NT2/D1 (cell line): ENCODE results near the gene B3GNT3.
"Not testable (repeated sequence)": the region's sequence is repeated elsewhere in the genome, so short reads cannot be mapped to it uniquely, and the experiment has no call there.

Experiments used
- DNase-seq: peaks from one replicate; pipeline ENCODE4 v3.0.0-alpha.2; 2011; ENCODE audit warnings: low read depth, low spot score
- H3K27me3 ChIP-seq: 2 replicates; pipeline ENCODE4 v1.6.0; 2011; ENCODE audit warnings: mild to moderate bottlenecking; ENCODE audit not compliant: insufficient read length, insufficient read depth
- H3K36me3 ChIP-seq: 2 replicates; pipeline ENCODE4 v1.6.1; 2011; ENCODE audit warnings: mild to moderate bottlenecking, low read length, mixed read lengths; ENCODE audit not compliant: insufficient read depth, insufficient read length
- H3K4me1 ChIP-seq: 2 replicates; pipeline ENCODE4 v1.5.1; 2011; ENCODE audit not compliant: insufficient read depth, insufficient read length
- H3K4me3 ChIP-seq: 2 replicates; pipeline ENCODE4 v1.5.1; 2011; ENCODE audit warnings: low read depth; ENCODE audit not compliant: insufficient read length
- H3K9ac ChIP-seq: 2 replicates; pipeline ENCODE4 v1.6.0; 2011; ENCODE audit warnings: low read depth; ENCODE audit not compliant: insufficient read length
- H3K9me3 ChIP-seq: 2 replicates; pipeline ENCODE4 v1.5.1; 2011; ENCODE audit warnings: mild to moderate bottlenecking, low read length; ENCODE audit not compliant: insufficient read depth
- SUZ12 ChIP-seq: IDR thresholded peaks from 2 replicates; pipeline ENCODE4 v1.6.1; 2011; ENCODE audit not compliant: insufficient read length, insufficient read depth; ENCODE audit errors: extremely low read depth
- YY1 ChIP-seq: IDR thresholded peaks from 2 replicates; pipeline ENCODE4 v1.6.1; 2011; ENCODE audit not compliant: insufficient read length, insufficient read depth
- ZNF274 ChIP-seq: IDR thresholded peaks from 2 replicates; pipeline ENCODE4 v1.6.1; 2011; ENCODE audit warnings: mild to moderate bottlenecking, low read depth, low read length

Gene B3GNT3

DNA sequence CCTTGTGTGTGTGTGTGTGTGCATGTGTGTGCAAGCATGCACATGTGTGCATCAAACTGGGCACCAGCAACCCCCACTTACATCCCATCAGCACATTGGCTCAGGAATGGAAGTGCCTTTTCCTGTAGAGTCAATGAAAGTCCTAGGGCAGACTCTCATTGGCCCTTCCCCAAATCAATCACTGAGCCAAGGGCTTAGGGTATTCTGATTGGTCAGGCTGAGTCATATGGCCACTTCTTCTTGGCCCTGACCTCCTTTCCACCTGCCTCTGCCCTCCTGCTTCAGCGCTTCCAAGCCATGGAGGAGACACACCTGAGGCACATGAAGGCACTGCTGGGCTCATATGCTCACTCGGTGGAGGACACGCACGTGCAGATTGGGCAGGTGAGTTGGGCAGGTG, 22.8 kb upstream of the B3GNT3 start:
- no peak overlapping the region for H3K4me3 ChIP-seq
- no peaks in the 10 kb centered on the region for H3K9me3 ChIP-seq
- DNase-seq = no peak
- no peak for TF ChIP-seq ZNF274
- no peak for TF ChIP-seq YY1
- no peak for TF ChIP-seq SUZ12
- no peaks in the 10 kb centered on the region for H3K36me3 ChIP-seq
- H3K9ac ChIP-seq = no peak overlapping the region
- H3K27me3 ChIP-seq = no peaks in the 10 kb centered on the region
- peaks cover 4% of the 10 kb centered on the region for H3K4me1 ChIP-seq

GRCh38 chr19:17775245-17775927, 19.6 kb upstream of the B3GNT3 start:
- peaks cover 11% of the 10 kb centered on the region for H3K4me1 ChIP-seq
- H3K27me3 ChIP-seq = no peaks in the 10 kb centered on the region
- DNase-seq = no peak
- no peaks in the 10 kb centered on the region for H3K9me3 ChIP-seq
- H3K4me3 ChIP-seq = no peak overlapping the region
- TF ChIP-seq ZNF274 (no peak), SUZ12 (no peak), YY1 (no peak)
- no peak overlapping the region for H3K9ac ChIP-seq
- no peaks in the 10 kb centered on the region for H3K36me3 ChIP-seq

GRCh38 chr19:17775991-17776803, 18.7 kb upstream of the B3GNT3 start:
- TF ChIP-seq ZNF274 (no peak), SUZ12 (no peak), YY1 (no peak)
- no peak overlapping the region for H3K9ac ChIP-seq
- DNase-seq = no peak
- no peaks in the 10 kb centered on the region for H3K27me3 ChIP-seq
- H3K36me3 ChIP-seq = no peaks in the 10 kb centered on the region
- peaks cover 13% of the 10 kb centered on the region for H3K4me1 ChIP-seq
- no peaks in the 10 kb centered on the region for H3K9me3 ChIP-seq
- H3K4me3 ChIP-seq = no peak overlapping the region

GRCh38 chr19:17777840-17778239, 17.1 kb upstream of the B3GNT3 start:
- H3K9ac ChIP-seq, H3K36me3 ChIP-seq, H3K4me3 ChIP-seq, H3K27me3 ChIP-seq, DNase-seq, H3K9me3 ChIP-seq: not testable (repeated sequence)
- H3K4me1 ChIP-seq = peaks cover 16% of the 10 kb centered on the region

- TF ChIP-seq ZNF274 = no peak
- TF ChIP-seq SUZ12 = no peak
- no peak for TF ChIP-seq YY1
Measured at GRCh38 chr19:17778251-17778967, 16.5 kb upstream of the B3GNT3 start.

GRCh38 chr19:17778968-17779929, 15.7 kb upstream of the B3GNT3 start:
- Histone ChIP-seq H3K9me3 (no peaks in the 10 kb centered on the region), H3K27me3 (no peaks in the 10 kb centered on the region), H3K4me1 (peaks cover 23% of the 10 kb centered on the region), H3K9ac (peak overlapping the region; percentile 71), H3K4me3 (peak overlapping the region; percentile 75), H3K36me3 (peaks cover 11% of the 10 kb centered on the region)
- peak; percentile 87 for DNase-seq
- TF ChIP-seq YY1 = no peak

More at GRCh38 chr19:17778251-17778967, 16.5 kb upstream of the B3GNT3 start:
- peak; percentile 88 for DNase-seq
- peaks cover 5% of the 10 kb centered on the region for H3K36me3 ChIP-seq
- H3K4me1 ChIP-seq = peaks cover 18% of the 10 kb centered on the region
- H3K4me3 ChIP-seq = peak overlapping the region; percentile 75
- no peaks in the 10 kb centered on the region for H3K27me3 ChIP-seq
- no peaks in the 10 kb centered on the region for H3K9me3 ChIP-seq
- peak overlapping the region; percentile 71 for H3K9ac ChIP-seq
